HG03432 (cell line): ENCODE data around the gene PARP11.
"Not testable (repeated sequence)": the region's sequence is repeated elsewhere in the genome, so short reads cannot be mapped to it uniquely, and the experiment has no call there.

Source experiments
- ATAC-seq: cut with Tn5 transposase; IDR thresholded peaks from one replicate; pipeline ENCODE4 v1.9.1; 2021; ENCODE audit warnings: mild to moderate bottlenecking, moderate library complexity; ENCODE audit not compliant: unreplicated experiment

The PARP11 gene

DNA sequence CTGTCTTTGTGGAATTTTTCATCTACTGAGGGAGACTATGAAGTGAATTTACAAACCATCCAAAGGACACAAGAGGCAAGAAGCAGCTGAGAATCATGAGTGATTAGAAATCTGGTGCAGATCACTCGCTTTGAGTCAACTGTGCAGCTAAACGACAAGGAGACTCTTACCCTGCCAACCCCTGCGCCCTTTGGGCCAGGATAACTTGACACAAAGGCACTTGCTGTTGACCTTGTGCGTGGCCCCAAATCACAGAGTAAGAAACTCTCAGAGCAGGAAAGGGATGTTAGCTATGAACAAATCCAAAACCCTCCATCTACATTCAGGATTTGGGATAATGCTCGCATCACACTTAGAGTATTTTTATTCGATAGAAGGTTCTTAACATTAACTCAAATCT lies 11.5 kb upstream of the PARP11 start:
- ATAC-seq: no peak

DNA sequence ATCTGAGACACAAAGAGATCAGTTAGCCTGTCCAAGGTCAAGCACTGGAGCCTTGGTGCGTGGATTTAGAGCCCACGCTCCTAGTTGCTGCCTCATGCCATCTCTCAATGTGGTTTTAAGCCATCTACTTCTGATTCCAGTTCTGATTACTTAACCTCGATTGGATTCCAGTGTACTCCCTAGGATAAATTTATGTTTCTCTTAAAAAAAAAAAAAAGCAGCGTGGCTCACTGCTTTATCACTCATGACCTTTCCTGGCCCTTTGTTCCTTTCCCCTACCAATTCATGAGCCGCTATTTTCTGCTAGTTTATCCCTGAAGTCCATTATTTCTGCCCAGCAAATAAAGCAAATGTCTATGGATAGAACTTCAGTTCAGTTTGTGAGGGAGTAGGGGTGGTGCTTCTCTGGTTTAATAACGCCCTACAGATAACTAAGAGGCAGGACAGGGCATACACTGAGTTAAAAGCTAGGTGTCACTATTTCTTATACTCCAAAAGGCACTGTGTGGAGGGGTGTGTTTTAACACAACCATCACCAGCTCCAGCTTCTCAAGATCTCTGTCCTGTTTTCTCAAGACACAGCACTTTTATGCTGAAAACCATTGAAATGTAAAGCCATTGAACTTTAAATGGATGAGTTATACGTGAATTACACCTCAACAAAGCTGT lies 9.8 kb upstream of the PARP11 start:
- no peak for ATAC-seq

- ATAC-seq: no peak
Measured at GRCh38 chr12:3882406-3882805, 9.2 kb upstream of the PARP11 start.

GRCh38 chr12:3881281-3881950 lies 8.2 kb upstream of the PARP11 start:
- no peak for ATAC-seq

GRCh38 chr12:3879846-3880245 lies 6.6 kb upstream of the PARP11 start:
- ATAC-seq: no peak

DNA sequence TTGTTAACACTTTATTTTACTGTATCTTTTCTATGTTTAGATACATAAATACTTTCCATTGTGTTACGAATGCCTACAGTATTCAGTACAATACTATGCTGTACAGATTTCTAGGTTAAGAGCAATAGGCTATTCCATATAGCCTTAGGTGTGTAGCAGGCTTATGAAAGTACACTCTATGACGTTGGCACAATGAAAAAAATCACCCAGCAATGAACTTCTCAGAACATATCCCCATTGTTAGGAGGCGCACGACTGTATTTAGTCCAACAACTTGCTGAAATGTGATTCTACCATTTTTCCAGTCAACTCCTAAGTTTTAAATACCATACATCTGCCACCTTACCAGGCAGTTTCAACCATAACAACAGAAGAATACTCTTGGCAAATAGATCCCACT lies 1.8 kb downstream of the PARP11 start:
- no peak for ATAC-seq

DNA sequence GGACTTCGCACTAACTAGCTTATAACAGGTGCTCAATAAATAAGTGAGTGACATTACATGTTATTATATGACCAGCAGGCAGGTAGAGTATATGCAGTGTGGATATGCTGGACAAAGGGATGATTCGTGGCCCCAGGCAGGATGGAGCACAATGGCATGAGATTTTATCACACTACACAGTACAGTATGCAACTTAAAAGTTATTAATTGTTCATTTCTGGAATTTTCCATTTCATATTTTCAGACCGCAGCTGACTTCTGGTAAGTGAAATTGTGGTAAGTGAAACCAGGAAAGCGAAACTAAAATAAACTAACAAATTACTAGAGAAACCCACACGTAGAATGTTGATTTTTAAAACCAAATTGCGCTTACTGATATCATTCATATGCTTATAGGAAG lies 3.3 kb downstream of the PARP11 start:
- no peak for ATAC-seq

DNA sequence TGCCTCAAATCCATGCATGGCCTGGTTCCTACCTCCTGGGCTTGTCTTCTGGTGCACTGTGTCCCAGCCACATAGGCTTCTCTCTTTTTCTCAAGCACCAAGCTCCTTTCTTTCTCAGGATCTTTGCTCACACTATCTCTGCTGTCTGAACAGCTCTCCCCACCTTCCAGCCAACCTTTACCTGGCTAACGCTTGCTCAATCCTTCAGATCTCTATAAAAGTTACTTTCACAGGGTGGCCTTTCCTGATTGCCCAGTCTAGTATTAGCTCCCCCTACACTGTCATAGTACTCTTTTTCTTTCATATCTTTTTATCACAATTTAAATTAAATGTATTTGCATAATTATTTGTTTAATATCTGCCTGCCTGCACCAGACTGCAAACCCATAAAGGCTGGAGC lies 3.8 kb downstream of the PARP11 start:
- no peak for ATAC-seq

DNA sequence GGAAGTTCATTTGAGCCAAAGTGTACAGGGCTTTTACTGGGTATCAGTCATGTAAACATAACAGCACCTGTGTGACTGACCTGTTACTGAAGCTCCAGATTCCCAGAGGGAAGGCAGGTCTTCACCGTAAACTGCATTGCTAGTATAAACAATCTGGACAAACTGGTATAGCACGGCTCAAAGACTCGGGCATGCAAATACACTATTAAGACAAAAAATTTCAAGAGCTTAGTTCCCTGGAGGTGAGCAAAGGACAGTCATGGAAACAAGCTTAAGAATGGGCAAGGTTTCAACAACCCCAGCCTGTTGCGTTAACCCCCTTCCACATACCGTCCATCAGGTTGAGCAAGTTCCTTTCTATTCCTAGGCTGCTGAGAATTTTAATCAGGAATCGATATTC lies 9.4 kb downstream of the PARP11 start:
- no peak for ATAC-seq

GRCh38 chr12:3842517-3842916 lies 30.7 kb downstream of the PARP11 start:
- no peak for ATAC-seq

- no peak for ATAC-seq
Measured at GRCh38 chr12:3841783-3842182, 31.4 kb downstream of the PARP11 start.

DNA sequence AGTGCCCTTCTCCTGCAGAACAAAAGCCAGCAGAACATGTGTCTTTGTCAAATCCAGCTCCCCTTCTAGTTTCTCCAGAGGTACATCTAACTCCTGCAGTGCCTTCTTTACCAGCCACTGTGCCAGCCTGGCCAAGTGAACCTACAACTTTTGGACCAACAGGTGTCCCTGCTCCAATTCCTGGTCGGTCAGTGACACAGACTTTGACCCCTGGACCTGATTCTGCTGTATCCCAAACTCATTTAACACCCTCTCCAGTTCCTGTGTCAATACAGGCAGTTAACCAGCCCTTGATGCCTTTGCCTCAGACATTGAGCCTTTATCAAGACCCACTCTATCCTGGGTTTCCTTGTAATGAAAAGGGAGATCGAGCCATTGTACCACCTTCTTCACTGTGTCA lies 32.4 kb downstream of the PARP11 start:
- ATAC-seq: not testable (repeated sequence)

DNA sequence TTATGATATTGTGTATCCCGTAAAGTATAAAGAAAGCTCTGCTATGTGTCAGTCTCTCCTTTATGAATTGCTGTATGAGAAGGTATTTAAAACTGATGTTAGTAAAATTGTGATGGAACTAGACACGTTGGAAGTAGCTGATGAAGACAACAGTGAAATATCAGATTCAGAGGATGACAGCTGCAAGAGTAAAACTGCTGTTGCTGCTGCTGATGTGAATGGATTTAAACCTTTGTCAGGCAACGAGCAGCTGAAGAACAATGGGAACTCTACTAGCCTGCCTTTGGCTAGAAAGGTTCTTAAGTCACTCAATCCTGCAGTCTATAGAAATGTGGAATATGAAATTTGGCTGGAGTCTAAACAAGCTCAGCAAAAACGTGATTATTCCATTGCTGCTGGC lies 33.5 kb downstream of the PARP11 start:
- ATAC-seq: not testable (repeated sequence)

DNA sequence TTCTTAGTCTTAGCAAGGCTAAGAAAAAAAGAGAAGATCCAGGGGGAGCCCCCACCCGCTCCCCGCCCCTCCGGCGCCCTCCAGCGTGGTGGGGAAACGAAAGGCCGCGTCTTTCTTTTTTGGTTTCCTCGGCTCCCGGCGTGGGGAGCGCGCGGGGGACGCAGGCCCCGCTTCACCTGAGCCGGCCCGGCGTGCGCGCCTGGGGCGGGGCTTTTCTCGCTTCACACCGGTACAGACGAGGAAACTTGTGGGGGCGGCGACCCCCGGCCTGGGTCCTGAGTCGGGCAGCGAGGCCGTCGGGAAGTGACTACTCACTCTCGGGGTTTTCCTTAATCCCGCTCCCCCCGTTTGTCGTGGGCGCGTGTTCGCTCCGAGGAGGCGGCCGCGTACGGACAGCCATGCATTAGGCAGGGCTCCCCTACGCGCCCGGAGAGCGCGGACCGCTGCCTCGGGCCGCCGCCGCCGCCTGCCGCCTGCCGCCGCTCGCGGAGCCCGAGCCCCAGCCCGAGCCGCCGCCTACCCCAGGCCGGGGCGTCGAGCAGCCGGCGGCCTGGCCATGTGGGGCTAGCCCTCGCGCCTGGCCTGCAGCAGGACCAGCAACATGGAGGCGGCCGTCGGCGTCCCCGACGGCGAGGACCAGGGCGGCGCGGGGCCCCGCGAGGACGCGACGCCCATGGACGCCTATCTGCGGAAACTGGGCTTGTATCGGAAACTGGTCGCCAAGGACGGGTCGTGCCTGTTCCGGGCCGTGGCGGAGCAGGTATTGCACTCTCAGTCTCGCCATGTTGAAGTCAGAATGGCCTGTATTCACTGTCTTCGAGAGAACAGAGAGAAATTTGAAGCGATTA lies 34.3 kb downstream of the PARP11 start:
- ATAC-seq: peak; percentile 50

DNA sequence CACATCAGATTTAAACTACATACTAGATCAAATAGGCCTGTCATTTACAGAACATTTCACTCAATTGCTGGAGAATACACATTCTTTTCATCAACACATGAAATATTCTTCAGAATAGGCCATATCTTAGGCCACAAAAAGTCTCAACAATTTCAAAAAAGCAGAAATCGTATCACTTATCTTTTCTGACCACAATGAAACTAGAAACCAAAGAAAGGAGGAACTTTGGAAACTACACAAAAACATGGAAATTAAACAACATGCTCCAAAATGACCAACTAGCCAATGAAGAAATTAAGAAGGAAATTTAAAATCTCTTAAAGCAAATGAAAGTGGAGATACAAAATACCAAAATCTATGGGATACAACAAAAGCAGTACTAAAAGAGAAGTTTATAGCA lies 35.1 kb downstream of the PARP11 start:
- ATAC-seq: no peak

DNA sequence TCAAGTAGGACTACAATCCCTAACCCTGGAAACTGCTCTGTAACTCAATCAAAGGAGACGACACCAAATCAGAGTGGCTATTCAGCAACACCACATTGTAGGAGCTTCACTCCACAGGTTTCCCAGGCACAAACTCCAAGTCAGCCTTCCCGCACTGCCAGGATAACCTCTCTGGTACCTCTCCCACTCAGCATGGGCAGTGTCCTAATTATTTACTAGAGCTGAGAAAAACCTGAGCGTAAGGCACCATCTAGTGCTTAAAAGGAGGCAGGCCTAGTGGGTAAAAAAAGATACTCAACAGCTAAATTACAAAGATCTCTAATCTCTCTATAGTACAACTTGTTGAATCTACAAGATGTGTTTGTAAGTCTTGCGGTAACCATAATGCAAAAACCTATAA lies 36.1 kb downstream of the PARP11 start:
- ATAC-seq: no peak

- ATAC-seq: no peak
Measured at GRCh38 chr12:3836641-3837040, 36.6 kb downstream of the PARP11 start.

- no peak for ATAC-seq
Measured at GRCh38 chr12:3835914-3836313, 37.3 kb downstream of the PARP11 start.

- ATAC-seq: no peak
Measured at GRCh38 chr12:3834774-3835173, 38.4 kb downstream of the PARP11 start.

GRCh38 chr12:3833670-3834310 lies 39.4 kb downstream of the PARP11 start:
- ATAC-seq: no peak

DNA sequence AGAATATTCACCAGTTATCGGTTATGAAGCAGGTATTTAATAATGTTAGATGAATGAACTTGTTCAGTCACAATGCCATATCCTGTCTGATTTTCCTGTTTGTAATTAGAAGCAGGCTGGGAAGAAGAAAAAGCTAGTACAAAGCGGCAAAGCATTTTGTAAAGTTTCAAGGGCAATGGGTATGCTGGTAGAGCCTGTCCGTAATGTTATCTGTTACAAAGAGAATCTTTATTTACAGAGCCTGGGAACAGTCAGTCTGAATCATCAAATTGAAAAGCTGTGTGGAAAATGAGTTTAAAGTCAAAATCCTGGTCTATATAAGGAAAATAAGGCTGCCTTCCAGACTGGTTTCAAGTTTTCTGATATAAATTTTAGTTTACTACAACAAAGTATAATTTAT lies 40.5 kb downstream of the PARP11 start:
- no peak for ATAC-seq
